ENCODE results near the gene SLC6A6. TPM values are rescaled to one million over a fixed set of nuclear protein-coding genes. Genes with fewer than 3 reads are reported as not detected.

The SLC6A6 gene
- total RNA-seq, 1 experiment from 2014 or later = 211 TPM

- H3K27ac Mint-ChIP-seq = no peak overlapping the region
- no peak for ATAC-seq
Observed at GRCh38 chr3:14398797-14399106, 3.7 kb upstream of the SLC6A6 start.

DNA sequence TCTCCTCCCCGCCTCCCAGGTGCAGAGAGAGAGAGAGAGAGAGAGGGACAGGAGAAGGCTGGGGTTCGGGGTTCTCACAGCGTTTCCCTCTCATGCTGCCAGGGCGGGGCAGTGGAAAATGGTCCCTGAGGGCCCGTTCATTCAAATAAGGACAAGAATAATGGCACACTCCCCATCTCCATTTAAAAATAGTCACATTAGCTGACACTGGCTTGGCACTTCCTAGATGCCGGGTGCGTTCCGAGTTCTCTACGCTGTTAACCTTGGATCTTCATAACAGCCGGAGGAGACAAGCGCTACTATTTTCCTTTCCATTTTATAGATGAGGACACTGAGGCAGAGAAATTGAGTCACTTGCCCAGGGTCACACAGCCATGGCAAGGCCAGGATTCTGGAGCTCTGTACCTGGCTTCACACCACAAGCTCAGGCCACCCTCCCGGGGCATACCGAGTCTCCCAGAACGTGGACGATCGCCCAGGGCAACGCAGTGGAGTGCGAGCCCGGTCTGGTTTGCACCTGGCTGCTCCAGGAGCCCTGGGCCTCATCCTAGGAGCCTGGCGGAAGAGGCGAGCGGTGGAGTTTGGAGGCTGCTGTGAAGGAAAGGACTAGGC is 608 bp upstream of the SLC6A6 start:
- Mint-ChIP-seq H3K4me1 (peaks cover 51% of the 10 kb centered on the region), H3K27ac (peak overlapping the region; percentile 95), H3K27me3 (ENCODE audit: low read depth) (peaks cover 3% of the 10 kb centered on the region; the same call in 1 of the 2 replicates), H3K4me3 (peak overlapping the region; percentile 97), H3K9me3 (no peaks in the 10 kb centered on the region), H3K36me3 (peaks cover 6% of the 10 kb centered on the region)
- TF ChIP-seq HMGA2 (CRISPR knock-in tag; IDR thresholded peaks at IDR 0.05) (no peak), NFE2L1 (CRISPR knock-in tag; IDR thresholded peaks at IDR 0.05) (no peak), KAT7 (CRISPR knock-in tag; IDR thresholded peaks at IDR 0.05; ENCODE audit: borderline replicate concordance) (0 out of 2 replicates have a peak, but pooled peaks have one; percentile 14), CREB1 (CRISPR knock-in tag; IDR thresholded peaks at IDR 0.05) (no peak), MLX (CRISPR knock-in tag; IDR thresholded peaks at IDR 0.05) (no peak)
- no peak for ATAC-seq
- POLR2A ChIA-PET = interaction anchor here (1.0 to 1.8 kb wide), 7 partner anchors 10 to 130 kb away, joined by 3 to 6 read pairs (median 4); no protein-coding TSS in a partner anchor
- DNase-seq (ENCODE audit: low spot score) = no peak
- CTCF ChIA-PET = interaction anchor here (0.8 to 2.7 kb wide), 12 partner anchors 8 to 129 kb away, joined by 3 to 15 read pairs (median 6); no protein-coding TSS in a partner anchor

More at GRCh38 chr3:14398797-14399106, 3.7 kb upstream of the SLC6A6 start:
- ChIA-PET POLR2A (interaction anchor here (0.6 kb wide), 1 partner anchor 94 kb away, joined by 6 read pairs; no protein-coding TSS in a partner anchor), CTCF (interaction anchor here (0.6 to 2.9 kb wide), 5 partner anchors 23 to 195 kb away, joined by 3 to 13 read pairs (median 6); no protein-coding TSS in a partner anchor)
- DNase-seq (ENCODE audit: low spot score) = no peak
- no peaks in the 10 kb centered on the region for H3K9me3 Mint-ChIP-seq
- H3K4me3 Mint-ChIP-seq = no peak overlapping the region
- TF ChIP-seq ZNF232 (CRISPR knock-in tag; IDR thresholded peaks at IDR 0.05) = no peak
- TF ChIP-seq ARID4B (CRISPR knock-in tag; IDR thresholded peaks at IDR 0.05; ENCODE audit: borderline replicate concordance) = no peak
- no peak for TF ChIP-seq IRF2 (CRISPR knock-in tag; IDR thresholded peaks at IDR 0.05; ENCODE audit: borderline replicate concordance, low read depth)
- no peak for TF ChIP-seq PREB (CRISPR knock-in tag; IDR thresholded peaks at IDR 0.05; ENCODE audit: borderline replicate concordance)
- peaks cover 31% of the 10 kb centered on the region for H3K4me1 Mint-ChIP-seq
- H3K36me3 Mint-ChIP-seq = no peaks in the 10 kb centered on the region; the same call in 1 of the 2 replicates
- H3K27me3 Mint-ChIP-seq (ENCODE audit: low read depth) = peaks cover 3% of the 10 kb centered on the region; the same call in 1 of the 2 replicates

DNA sequence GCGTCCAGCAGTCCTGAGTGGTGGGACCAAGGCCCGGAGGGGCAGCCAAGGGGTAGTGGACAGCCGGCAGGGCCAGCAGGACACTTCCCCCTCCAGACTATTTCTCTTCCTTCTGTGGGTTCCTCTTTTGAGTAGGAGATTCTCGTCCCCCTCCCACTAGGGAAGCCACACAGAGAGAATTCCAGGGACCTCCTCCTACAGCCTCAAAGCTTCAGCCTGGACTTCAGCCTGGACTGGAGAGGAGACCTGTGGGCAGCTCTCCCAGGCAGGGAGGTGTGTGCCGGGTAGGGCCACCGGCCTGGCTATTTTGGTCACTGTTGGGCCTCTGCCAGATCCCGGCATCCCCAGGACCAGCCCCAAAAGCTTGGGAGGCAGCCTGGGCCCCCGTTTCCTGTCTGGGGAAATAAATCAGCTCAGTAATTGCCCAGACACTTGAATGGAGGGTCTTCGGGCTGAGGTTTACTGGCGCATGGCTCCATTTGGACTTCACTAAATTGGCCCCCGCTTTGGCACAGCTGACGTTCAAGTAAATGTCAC is 1.3 kb downstream of the SLC6A6 start:
- no peak for DNase-seq (ENCODE audit: low spot score)
- Mint-ChIP-seq H3K36me3 (peaks cover 15% of the 10 kb centered on the region), H3K4me1 (peaks cover 65% of the 10 kb centered on the region), H3K4me3 (peak overlapping the region; percentile 97), H3K27me3 (ENCODE audit: low read depth) (peaks cover 3% of the 10 kb centered on the region; the same call in 1 of the 2 replicates), H3K9me3 (no peaks in the 10 kb centered on the region), H3K27ac (peak overlapping the region; percentile 58; the same call in 1 of the 2 replicates)
- ChIA-PET POLR2A (interaction anchor here (0.6 to 1.3 kb wide), 4 partner anchors 9 to 23 kb away, joined by 3 to 6 read pairs (median 5); no protein-coding TSS in a partner anchor), CTCF (interaction anchor here (1.7 to 3.3 kb wide), 4 partner anchors 8 to 200 kb away, joined by 4 to 15 read pairs (median 11); no protein-coding TSS in a partner anchor)
- ATAC-seq = no peak
- no peak for TF ChIP-seq GABPB1 (CRISPR knock-in tag; IDR thresholded peaks at IDR 0.05)
- no peak for TF ChIP-seq IRF2 (CRISPR knock-in tag; IDR thresholded peaks at IDR 0.05; ENCODE audit: borderline replicate concordance, low read depth)
- TF ChIP-seq PRDM15 (CRISPR knock-in tag; IDR thresholded peaks at IDR 0.05) = no peak
- no peak for TF ChIP-seq ZNF416 (CRISPR knock-in tag; IDR thresholded peaks at IDR 0.05)
- no peak for TF ChIP-seq ATF1 (CRISPR knock-in tag; IDR thresholded peaks at IDR 0.05)
- TF ChIP-seq PRRX2 (CRISPR knock-in tag; IDR thresholded peaks at IDR 0.05) = no peak
- TF ChIP-seq TCF7 (CRISPR knock-in tag; IDR thresholded peaks at IDR 0.05; ENCODE audit: low read depth) = no peak
- TF ChIP-seq FOXJ3 (CRISPR knock-in tag; IDR thresholded peaks at IDR 0.05; ENCODE audit: borderline replicate concordance) = no peak
- TF ChIP-seq ZNF219 (CRISPR knock-in tag; IDR thresholded peaks at IDR 0.05; ENCODE audit: borderline replicate concordance) = no peak
- no peak for TF ChIP-seq PREB (CRISPR knock-in tag; IDR thresholded peaks at IDR 0.05; ENCODE audit: borderline replicate concordance)
- TF ChIP-seq GTF2I (CRISPR knock-in tag; conservative IDR thresholded peaks at IDR 0.05) = no peak
- no peak for TF ChIP-seq HMGA2 (CRISPR knock-in tag; IDR thresholded peaks at IDR 0.05)
